Panc1 (cell line): ENCODE results near the gene CDX1. TPM values are rescaled to one million over a fixed set of nuclear protein-coding genes. Genes with fewer than 3 reads are reported as not detected.
A peak's percentile ranks its signal among the peaks of the same experiment; 100 is the strongest.

Source experiments
- ATAC-seq: fragments of 200-7000 bp; cut with Tn5 transposase; 2 replicates; pipeline ENCODE4 v1.9.1; 2020; ENCODE audit warnings: mild to moderate bottlenecking, moderate library complexity
- BruUV-seq: library from RNA; stranded (reverse); fragments of 400-500 nt; replicated peaks from 2 replicates; lab custom pipeline; 2021; lab: Mats Ljungman, UMichigan
- CTCF ChIA-PET: fragments of 300-600 bp; sonication (Branson Sonifier 250); formaldehyde crosslinking; loops from one replicate; lab custom pipeline; 2022; ENCODE audit warnings: antibody characterized with exemption; lab: Charles Lee
- POLR2A ChIA-PET: fragments of 300-600 bp; sonication (Branson Sonifier 250); formaldehyde crosslinking; loops from one replicate; lab custom pipeline; 2022; ENCODE audit warnings: antibody characterized with exemption; lab: Charles Lee
- DNase-seq: peaks from one replicate; pipeline ENCODE4 v3.0.0-alpha.2; 2010; ENCODE audit warnings: low read depth, low spot score
- H3K27ac ChIP-seq: 2 replicates; pipeline ENCODE4 v1.5.1; 2011; ENCODE audit warnings: mild to moderate bottlenecking, low read length, inconsistent platforms
- H3K27me3 ChIP-seq: fragments of 200-500 bp; sonication (Bioruptor generic); 2 replicates; pipeline ENCODE4 v1.6.0; 2014; ENCODE audit warnings: low read length, inconsistent platforms; ENCODE audit not compliant: control insufficient read depth, insufficient read depth
- H3K36me3 ChIP-seq: fragments of 200-500 bp; sonication (Bioruptor generic); 2 replicates; pipeline ENCODE4 v1.5.1; 2014; ENCODE audit warnings: inconsistent platforms, mild to moderate bottlenecking, low read length, moderate library complexity; ENCODE audit not compliant: control insufficient read depth, insufficient read depth
- H3K4me1 ChIP-seq: 2 replicates; pipeline ENCODE4 v1.5.1; 2011; ENCODE audit warnings: inconsistent platforms, mild to moderate bottlenecking, low read length, moderate library complexity; ENCODE audit not compliant: control insufficient read depth, insufficient read depth
- H3K4me3 ChIP-seq, 2 experiments: 2 replicates each; pipeline ENCODE4 v1.5.1; 2011 to 2012; ENCODE audit warnings: low read depth in 2 of 2, low read length in 2 of 2, mild to moderate bottlenecking in 2 of 2, inconsistent platforms in 1 of 2, moderate library complexity in 1 of 2
- H3K9me3 ChIP-seq: fragments of 200-500 bp; sonication (Bioruptor generic); 2 replicates; pipeline ENCODE4 v1.5.1; 2014; ENCODE audit warnings: low read depth, mild to moderate bottlenecking, inconsistent platforms, low read length, moderate library complexity; ENCODE audit not compliant: control insufficient read depth, insufficient read depth
- POLR2AphosphoS5 ChIP-seq: IDR thresholded peaks from 2 replicates; pipeline ENCODE4 v1.6.1; 2012; ENCODE audit warnings: mild to moderate bottlenecking, low read depth, low read length, moderate library complexity
- SIN3A ChIP-seq: IDR thresholded peaks from 2 replicates; pipeline ENCODE4 v1.6.1; 2012; ENCODE audit warnings: low read depth, mild to moderate bottlenecking, low read length, moderate library complexity, borderline replicate concordance; ENCODE audit not compliant: insufficient read depth
- TCF7L2 ChIP-seq: IDR thresholded peaks from 2 replicates; pipeline ENCODE4 v1.6.1; 2011; ENCODE audit warnings: mild to moderate bottlenecking, low read depth, low read length, inconsistent platforms
- in situ Hi-C: cut with HindIII; loops from 2 replicates; pipeline ENCODE4 v1.10.0; 2016; ENCODE audit warnings: low sequenced_read_pairs, low pct_unique_long_range_greater_than_20kb
- intact Hi-C: fragments of 100-400 bp; cut with micrococcal nuclease; formaldehyde crosslinking; loops from one replicate; pipeline ENCODE4 v1.10.0; 2022; ENCODE audit not compliant: unreplicated experiment
- total RNA-seq: library from RNA; stranded (reverse); gene quantifications from one replicate; pipeline ENCODE4 v1.2.1, GENCODE V29; 2021; ENCODE audit not compliant: unreplicated experiment
- TF ChIP-seq, protein P1 (sequence below): fragments of 450-650 bp; IDR thresholded peaks from 2 replicates; pipeline ENCODE4 v1.5.1; 2017; ENCODE audit warnings: mild to moderate bottlenecking
- TF ChIP-seq, protein P2 (sequence below), 2 experiments: IDR thresholded peaks; 2 replicates each; pipeline ENCODE4 v1.6.1; 2011 to 2012; ENCODE audit warnings: low read depth in 2 of 2, control low read depth in 1 of 2, low read length in 1 of 2, mild to moderate bottlenecking in 1 of 2, moderate library complexity in 1 of 2; ENCODE audit not compliant: insufficient read depth in 1 of 2

CDX1 gene
- total RNA-seq, 1 experiment from 2014 or later, result not detected

DNA sequence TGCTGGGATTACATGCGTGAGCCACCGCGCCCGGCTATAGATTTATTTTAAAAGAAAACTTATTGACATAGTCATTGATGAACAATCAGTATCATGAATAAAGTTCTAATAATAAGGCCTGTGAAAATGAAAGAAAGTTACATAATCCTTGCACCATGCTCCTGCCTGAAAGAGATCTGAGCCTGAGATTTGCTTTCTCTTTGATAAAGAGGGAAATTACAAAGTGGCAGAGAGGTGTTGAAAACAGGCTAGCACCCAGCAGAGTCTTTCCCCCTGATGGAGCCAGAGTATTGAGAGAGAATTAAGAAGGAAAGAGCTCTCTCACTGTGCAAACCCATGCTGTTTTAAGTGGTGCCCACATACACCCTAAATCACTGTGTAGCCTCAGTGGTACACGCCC, 60.5 kb downstream of the CDX1 start:
- in situ Hi-C loops (no loop called here), intact Hi-C loops (loop anchor here (10.0 kb wide), 1 partner anchor 208 kb away; no protein-coding TSS in a partner anchor)
- ChIA-PET CTCF (no interaction called here), POLR2A (no interaction called here)
- Histone ChIP-seq H3K36me3 (no peaks in the 10 kb centered on the region), H3K4me3 (no peak overlapping the region), H3K27me3 (no peaks in the 10 kb centered on the region), H3K4me1 (no peaks in the 10 kb centered on the region), H3K9me3 (no peaks in the 10 kb centered on the region), H3K27ac (no peak overlapping the region)
- peak; percentile 24; the same call in 1 of the 2 replicates for ATAC-seq
- no TSS peak for BruUV-seq
- no peak for DNase-seq
- TF ChIP-seq POLR2AphosphoS5, result no peak
- TF ChIP-seq TCF7L2, result no peak
- no peak for TF ChIP-seq SIN3A
- TF ChIP-seq, protein P1, sequence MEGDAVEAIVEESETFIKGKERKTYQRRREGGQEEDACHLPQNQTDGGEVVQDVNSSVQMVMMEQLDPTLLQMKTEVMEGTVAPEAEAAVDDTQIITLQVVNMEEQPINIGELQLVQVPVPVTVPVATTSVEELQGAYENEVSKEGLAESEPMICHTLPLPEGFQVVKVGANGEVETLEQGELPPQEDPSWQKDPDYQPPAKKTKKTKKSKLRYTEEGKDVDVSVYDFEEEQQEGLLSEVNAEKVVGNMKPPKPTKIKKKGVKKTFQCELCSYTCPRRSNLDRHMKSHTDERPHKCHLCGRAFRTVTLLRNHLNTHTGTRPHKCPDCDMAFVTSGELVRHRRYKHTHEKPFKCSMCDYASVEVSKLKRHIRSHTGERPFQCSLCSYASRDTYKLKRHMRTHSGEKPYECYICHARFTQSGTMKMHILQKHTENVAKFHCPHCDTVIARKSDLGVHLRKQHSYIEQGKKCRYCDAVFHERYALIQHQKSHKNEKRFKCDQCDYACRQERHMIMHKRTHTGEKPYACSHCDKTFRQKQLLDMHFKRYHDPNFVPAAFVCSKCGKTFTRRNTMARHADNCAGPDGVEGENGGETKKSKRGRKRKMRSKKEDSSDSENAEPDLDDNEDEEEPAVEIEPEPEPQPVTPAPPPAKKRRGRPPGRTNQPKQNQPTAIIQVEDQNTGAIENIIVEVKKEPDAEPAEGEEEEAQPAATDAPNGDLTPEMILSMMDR, result no peak
- TF ChIP-seq, protein P2, sequence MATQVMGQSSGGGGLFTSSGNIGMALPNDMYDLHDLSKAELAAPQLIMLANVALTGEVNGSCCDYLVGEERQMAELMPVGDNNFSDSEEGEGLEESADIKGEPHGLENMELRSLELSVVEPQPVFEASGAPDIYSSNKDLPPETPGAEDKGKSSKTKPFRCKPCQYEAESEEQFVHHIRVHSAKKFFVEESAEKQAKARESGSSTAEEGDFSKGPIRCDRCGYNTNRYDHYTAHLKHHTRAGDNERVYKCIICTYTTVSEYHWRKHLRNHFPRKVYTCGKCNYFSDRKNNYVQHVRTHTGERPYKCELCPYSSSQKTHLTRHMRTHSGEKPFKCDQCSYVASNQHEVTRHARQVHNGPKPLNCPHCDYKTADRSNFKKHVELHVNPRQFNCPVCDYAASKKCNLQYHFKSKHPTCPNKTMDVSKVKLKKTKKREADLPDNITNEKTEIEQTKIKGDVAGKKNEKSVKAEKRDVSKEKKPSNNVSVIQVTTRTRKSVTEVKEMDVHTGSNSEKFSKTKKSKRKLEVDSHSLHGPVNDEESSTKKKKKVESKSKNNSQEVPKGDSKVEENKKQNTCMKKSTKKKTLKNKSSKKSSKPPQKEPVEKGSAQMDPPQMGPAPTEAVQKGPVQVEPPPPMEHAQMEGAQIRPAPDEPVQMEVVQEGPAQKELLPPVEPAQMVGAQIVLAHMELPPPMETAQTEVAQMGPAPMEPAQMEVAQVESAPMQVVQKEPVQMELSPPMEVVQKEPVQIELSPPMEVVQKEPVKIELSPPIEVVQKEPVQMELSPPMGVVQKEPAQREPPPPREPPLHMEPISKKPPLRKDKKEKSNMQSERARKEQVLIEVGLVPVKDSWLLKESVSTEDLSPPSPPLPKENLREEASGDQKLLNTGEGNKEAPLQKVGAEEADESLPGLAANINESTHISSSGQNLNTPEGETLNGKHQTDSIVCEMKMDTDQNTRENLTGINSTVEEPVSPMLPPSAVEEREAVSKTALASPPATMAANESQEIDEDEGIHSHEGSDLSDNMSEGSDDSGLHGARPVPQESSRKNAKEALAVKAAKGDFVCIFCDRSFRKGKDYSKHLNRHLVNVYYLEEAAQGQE (IDR thresholded peaks at IDR 0.05; ENCODE audit: insufficient read depth in 1 of 2, low read depth in 2 of 2, low read length in 1 of 2), result no peak

DNA sequence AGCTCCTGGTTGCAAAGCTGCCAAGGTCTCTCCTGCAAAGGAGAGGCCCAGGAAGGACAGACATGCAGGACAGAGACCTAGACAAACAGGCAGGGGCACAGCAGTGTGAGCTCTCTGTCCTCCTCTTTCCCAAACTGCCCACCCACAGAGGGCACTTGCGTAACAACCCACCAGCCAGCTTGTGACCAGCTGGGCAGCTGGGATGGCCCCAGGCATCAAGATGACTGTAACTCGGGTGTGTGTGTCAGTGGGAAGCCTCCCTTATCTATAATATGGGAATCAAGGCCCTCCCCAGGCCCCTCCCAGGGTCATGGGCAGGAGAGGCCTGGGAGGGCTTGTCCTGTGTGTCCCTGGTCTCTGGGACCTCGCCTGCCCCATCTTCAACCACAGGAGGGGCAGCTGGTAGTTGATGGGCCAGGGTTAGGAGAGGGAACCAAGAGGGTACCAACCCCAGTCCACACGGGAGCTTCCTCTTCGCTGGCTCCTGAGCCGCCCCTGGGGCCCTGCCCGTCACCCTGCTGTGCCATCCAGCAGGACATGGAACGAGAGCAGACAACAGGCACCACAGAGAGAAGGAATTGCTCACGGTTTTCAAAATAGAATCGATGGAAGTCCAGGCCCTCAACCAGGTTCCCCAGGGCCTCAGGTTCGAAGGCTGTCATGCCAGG, 61.2 kb downstream of the CDX1 start:
- in situ Hi-C loops, result no loop called here
- Histone ChIP-seq H3K9me3 (no peaks in the 10 kb centered on the region), H3K27me3 (no peaks in the 10 kb centered on the region), H3K4me1 (no peaks in the 10 kb centered on the region), H3K27ac (no peak overlapping the region), H3K36me3 (no peaks in the 10 kb centered on the region), H3K4me3 (no peak overlapping the region)
- ChIA-PET POLR2A (no interaction called here), CTCF (no interaction called here)
- peak; percentile 32; the same call in 1 of the 2 replicates for ATAC-seq
- TF ChIP-seq, protein P1, result no peak
- no TSS peak for BruUV-seq
- no peak for DNase-seq
- intact Hi-C loops, result loop anchor here (10.0 kb wide), 1 partner anchor 207 kb away; no protein-coding TSS in a partner anchor
